Cardiac septum (tissue), 1 donor: ENCODE results near the gene GPC6. TPM values are rescaled to one million over a fixed set of nuclear protein-coding genes. Genes with fewer than 3 reads are reported as not detected.
"Not testable (repeated sequence)": the region's sequence is repeated elsewhere in the genome, so short reads cannot be mapped to it uniquely, and the experiment has no call there.

ENCODE experiments used
- DNase-seq: peaks from one replicate; pipeline ENCODE4 v3.0.0-alpha.2; 2020; ENCODE audit warnings: low spot score
- intact Hi-C: fragments of 100-400 bp; cut with DNase I; formaldehyde crosslinking; loops from one replicate; pipeline ENCODE4 v1.14.0; 2022
- long read RNA-seq: library from polyadenylated mRNA; unstranded; transcript quantifications from one replicate; pipeline ENCODE4 v2.0.0, GENCODE V29; 2021
- total RNA-seq: library from RNA; stranded (reverse); fragmentation: NEBNext Ultra II Directional; extraction: Animal tissue kit (Norgen Biotek cat#: 25700); gene quantifications from one replicate; pipeline ENCODE4 v1.2.1, GENCODE V29; 2021
- donor health status: DM: no; HTN: no; CAD: no.

GPC6 gene
- 1.4 TPM for total RNA-seq
- long read RNA-seq, partial matches to known transcripts, result 0 of 2 reads
- long read RNA-seq, other reads (novel, unspliced or antisense), result 2 of 2 reads

DNA sequence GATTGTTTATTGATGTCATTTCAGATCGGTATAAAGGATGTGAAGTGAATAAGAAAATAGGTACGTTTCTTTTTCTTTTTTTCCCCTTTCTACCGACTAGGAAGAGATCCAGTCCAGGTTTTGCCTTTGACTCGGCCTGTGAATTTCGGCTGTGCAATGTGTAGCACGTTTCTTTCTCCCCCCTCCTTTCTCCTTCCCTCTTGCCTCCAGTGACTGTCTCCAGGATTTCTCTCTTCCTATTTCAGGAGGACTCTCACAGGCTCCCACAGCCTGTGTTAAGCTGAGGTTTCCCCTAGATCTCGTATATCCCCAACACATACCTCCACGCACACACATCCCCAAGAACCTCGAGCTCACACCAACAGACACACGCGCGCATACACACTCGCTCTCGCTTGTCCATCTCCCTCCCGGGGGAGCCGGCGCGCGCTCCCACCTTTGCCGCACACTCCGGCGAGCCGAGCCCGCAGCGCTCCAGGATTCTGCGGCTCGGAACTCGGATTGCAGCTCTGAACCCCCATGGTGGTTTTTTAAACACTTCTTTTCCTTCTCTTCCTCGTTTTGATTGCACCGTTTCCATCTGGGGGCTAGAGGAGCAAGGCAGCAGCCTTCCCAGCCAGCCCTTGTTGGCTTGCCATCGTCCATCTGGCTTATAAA lies at the start of gene GPC6:
GPC6 (plus strand) TSS at position 185 of the 657 bp plus-strand sequence.
- DNase-seq, result no peak

DNA sequence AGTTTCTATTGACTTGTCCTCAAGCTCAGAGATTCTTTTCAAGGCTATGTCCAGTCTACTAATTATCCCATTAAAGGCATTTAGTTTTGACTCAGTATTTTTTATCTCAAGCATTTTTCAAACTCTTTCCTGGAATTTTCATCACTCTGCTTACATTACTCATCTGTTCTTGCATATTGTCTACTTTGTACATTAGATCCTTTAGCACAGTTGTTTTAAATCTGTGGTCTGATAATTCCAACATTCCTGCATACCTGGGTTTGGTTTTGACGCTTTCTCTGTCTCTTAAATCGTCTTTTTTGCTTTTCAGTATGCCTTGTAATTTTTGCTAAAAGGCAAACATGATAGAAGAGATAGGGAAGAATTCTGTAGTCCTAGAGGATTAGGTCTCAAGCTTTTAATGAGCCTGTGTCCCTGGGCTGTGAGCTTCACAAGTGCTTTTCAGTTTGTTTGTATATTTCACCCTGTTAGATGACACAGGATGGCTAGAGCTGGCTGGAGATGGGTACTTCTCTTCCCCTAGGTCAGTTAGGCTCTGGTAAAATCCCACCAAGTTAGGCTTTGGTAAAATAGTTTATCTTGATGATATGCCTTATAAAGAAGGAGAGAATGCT lies 46.1 kb upstream of the GPC6 start:
- no peak for DNase-seq
- intact Hi-C loops, result no loop called here

More for the DNA sequence above, at the start of gene GPC6:
- intact Hi-C loops, result no loop called here

DNA sequence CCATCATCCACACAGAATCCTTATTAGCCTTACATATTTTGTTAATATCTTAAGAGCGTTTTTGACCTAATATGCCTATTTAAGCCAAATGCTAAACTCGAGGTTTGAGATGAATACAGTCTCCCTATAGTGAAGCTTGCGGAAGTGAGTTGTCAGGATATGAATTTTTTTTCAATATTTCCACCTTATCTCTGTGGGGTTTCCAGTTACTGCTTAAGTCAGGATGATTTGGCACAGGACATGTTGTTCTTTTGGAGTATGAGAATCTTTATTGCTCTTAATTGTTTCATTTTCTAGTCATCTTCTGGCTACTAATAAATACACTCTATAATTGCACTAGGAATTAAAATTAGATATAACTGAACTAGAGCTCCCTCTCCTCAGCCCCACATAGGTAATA lies 44.2 kb upstream of the GPC6 start:
- intact Hi-C loops, result no loop called here
- DNase-seq, result no peak

DNA sequence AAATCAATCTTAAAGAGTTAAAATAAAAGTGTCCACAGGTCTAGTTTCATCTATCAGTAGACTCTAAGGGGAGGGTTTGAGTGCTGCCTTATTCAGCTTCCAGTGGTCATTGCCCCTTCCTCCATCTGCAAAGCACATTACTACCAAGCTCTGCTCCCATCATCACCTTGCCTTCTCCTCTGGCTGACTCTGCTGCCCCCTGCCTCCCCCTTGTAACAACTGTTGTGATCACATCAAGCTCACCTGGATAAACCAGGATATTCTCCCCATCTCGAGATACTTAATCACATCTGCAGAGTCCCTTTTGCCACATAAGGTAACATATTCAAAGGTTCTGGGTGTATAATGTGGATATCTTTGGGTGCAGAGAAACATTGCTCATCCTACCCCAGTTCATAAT lies 43.3 kb upstream of the GPC6 start:
- DNase-seq, result no peak
- intact Hi-C loops, result no loop called here

DNA sequence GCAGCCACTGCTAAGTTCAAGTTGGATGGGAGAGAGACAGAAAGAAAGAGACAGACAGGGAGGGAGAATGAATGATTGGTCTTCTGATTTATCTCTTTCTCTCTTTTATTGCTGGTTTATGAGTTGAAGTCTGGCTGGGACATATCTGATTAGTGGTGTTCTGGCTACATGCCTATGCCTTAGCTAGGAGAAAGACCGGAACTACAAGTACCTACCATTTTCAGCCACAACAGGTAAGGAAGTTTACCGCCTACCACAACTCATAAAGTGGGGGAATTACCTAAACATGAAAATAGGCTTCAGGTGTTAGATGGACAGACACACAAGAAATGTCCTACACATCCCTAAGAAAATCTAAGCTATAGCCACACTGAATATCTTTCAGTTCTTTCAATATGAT lies 36.6 kb upstream of the GPC6 start:
- DNase-seq, result no peak
- intact Hi-C loops, result no loop called here

DNA sequence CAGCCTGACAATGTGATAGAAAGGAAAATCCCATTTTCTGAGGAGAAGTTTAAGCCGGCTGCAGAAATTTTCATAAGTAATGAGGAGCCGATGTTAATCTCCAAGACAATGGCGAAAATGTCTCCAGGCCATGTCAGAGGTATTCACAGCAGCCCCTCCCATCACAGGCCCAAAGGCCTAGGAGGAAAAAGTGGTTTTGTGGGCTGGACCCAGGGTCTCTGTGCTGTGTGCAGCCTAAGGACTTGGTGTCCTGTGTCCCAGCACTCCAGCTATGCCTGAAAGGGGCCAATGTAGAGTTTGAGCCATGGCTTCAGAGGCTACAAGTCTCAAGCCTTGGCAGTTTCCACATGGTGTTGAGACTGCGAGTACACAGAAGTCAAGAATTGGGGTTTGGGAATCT lies 32.9 kb upstream of the GPC6 start:
- DNase-seq, result no peak
- intact Hi-C loops, result no loop called here

DNA sequence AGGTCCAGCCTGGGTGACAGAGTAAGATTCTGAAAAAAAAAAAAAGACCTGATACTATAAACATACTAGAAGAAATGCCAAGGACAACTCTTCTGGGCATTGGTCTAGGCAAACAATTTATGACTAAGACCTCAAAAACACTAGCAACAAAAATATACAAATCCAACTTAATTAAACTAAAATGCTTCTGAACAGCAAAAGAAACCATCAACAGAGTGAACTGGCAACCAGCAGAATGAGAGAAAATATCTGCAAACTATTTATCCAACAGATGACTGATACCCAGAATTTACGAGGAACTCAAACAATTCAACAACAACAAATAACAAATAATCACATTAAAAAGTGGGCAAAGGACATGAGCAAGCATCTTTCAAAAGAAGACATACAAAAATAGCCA lies 26.8 kb upstream of the GPC6 start:
- no peak for DNase-seq
- intact Hi-C loops, result no loop called here

DNA sequence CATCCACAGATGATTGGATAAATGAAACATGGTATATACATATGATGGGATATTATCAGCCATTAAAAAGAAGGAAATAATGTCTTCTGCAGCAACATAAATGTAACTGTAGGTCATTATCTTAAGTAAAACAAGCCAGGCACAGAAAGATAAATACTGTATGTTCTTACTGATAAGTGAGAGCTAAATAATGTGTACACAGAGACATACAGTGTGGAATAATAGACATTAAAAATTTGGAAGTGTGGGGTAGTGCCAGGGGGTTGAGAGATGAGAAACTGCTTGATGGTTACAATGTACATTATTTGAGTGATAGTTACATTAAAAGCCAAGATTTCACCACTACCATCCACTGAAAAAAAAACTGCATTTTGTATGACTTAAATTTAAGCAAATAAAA lies 26.0 kb upstream of the GPC6 start:
- DNase-seq, result no peak
- intact Hi-C loops, result no loop called here

DNA sequence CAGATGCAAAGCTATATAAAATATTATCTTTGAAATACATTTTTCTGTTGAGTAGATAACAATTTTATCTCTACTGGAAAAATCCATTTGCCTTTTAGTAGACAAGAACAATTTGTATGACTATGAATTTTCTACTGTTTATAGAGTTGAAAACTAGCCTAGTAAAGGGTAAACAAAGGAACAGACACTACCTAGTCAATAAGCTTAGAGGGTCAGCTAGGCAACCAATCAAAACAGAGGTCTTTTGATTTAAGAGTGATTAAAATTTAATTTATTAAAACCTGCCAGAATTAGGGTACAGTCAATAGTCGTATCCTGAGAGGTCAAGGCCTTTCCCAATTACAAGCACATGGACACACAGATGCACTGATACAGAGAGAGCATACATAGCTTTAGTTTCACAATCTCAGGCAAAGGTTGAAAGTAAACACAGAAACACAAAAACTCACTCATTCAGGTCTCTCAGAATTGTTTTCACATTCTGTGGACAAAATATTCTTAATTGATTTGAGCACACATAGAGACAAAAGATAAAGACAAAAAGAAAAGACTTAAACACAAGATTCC lies 24.5 kb upstream of the GPC6 start:
- intact Hi-C loops, result no loop called here
- DNase-seq, result no peak

DNA sequence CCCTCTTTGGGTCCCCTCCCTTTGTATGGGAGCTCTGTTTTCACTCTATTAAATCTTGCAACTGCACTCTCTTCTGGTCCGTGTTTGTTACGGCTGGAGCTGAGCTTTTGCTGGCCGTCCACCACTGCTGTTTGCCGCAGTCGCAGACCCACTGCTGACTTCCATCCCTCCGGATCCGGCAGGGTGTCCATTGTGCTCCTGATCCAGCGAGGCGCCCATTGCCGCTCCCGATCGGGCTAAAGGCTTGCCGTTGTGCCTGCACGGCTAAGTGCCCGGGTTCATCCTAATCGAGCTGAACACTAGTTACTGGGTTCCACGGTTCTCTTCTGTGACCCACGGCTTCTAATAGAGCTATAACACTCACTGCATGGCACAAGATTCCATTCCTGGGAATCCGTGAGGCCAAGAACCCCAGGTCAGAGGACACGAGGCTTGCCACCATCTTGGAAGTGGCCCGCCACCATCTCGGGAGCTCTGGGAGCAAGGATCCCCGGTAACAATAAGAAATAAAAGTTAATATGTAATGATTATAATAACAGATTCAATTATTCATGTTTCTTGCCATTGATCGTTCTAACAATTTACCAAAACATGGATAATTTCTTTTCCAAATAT lies 19.7 kb upstream of the GPC6 start:
- DNase-seq, intact Hi-C loops: not testable (repeated sequence)

DNA sequence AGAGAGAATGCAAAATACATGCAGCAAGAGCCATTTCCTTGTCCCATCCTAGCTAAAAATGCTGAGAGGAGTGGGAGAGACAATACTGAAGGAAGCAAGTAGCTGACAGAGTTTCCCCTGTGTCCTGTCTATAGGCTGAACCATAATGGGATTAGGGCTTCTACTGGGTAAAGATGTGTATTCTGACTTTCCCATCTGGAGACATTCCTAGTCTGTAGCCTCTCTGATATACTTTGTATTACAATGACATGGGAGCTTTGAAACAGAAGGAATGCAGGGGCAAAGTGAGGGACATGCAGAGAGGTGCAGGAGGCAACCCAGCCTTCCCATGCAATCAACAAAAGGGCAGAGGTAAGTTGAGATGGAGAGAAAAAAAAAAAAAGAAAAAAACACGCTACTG lies 10.5 kb upstream of the GPC6 start:
- intact Hi-C loops, result no loop called here

DNA sequence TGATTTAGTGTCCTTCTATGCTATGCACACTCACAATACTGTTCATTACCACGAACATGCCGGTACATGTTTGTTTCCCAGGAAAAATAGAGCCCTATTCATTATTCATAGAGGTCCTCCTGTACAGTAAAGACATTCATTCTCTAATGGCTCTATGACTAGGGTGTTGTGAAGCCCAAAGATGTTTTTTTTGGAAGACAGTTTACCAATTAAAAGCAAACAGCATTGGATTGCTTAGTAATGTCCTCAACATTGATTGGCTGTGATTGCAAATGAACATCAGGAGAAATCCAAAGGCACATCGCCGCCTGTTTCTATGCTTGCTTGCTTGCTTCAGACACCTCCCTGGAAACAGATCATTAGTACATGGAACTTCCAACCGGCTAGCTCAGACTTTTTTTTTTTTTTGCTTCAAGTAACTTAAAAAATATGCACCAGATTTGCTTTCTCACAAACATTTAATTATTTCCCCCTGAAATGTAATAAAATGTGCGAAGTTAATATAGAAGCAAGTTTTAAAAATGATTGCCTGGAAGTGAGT lies 8.8 kb upstream of the GPC6 start:
- DNase-seq, result no peak
- intact Hi-C loops, result no loop called here

More for the DNA sequence above, 10.5 kb upstream of the GPC6 start:
- DNase-seq, result no peak

DNA sequence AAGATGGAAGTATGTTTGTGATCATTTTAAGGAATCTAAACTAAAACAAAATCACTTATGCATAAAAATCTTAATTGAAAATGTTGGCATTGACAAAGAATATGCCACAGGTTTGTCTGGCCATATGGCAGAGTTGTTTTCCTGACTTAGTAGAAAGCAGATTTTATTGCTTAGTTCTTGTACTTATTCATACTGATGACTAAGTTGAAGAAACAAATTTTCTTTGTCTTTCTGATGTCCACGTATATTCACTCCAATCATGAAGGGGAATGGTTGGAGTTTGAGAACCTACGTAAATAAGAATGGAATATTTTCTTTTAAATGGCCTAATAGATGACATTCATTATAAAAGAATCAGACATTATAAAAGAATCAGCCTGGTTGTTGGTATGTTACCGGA lies 8.0 kb upstream of the GPC6 start:
- intact Hi-C loops, result no loop called here

DNA sequence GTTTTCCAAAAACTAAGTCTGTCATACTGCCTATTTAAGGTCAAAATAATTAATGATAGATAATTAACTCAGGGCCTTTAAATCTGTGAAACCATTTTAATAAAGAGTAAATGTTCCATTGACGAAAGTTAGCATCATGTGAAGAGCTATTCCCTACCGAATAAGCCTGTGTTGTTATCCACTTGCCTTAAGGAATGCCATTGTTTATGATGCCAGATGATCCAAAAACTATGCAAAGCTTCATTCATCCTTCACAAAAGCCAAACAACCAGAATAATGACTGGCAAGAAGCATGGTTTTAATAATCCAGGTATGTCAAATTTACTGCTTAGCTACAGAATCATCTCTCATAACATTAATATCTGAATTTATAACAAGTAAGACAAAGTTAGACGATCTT lies 6.5 kb upstream of the GPC6 start:
- intact Hi-C loops, result no loop called here
- no peak for DNase-seq

More for the DNA sequence above, 8.0 kb upstream of the GPC6 start:
- DNase-seq, result no peak

DNA sequence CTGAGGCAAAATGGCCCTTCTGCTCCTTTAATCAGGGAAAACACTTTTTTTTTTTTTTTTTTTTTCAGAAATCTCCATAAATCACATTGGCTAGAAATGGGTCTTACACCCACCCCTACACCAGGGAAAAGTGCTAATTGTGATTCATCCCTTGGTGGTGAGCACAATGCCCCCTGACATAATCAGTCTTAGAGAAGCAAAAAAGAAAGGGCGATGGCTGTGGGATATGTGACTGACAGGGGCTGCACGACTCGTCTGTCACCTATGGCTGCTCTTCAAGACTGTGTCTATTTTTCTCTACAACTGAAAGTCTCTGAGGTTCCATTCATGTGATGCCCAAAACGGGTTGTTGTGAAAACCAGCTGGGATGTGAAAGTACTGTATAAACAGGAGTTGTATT lies 3.6 kb upstream of the GPC6 start:
- intact Hi-C loops, result no loop called here
- no peak for DNase-seq

DNA sequence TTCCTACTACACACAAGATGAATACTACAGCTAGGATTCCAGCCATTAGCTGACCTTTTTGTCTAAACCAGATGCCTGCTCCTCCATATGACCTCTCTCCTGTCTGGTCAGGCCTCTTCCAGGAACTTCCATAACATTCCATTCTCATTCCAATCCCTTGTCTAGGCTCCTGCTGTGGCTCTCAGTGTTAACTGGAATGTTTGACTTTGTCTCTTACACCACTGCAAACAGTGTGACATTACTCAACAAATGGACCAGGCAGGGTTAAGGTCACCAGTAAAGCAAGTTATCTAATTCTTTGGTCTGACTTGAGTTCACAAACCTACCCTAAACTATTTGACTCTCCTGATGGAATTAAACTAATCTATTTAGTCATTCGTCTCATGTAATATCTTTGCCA lies 2.1 kb upstream of the GPC6 start:
- no peak for DNase-seq
- intact Hi-C loops, result no loop called here

DNA sequence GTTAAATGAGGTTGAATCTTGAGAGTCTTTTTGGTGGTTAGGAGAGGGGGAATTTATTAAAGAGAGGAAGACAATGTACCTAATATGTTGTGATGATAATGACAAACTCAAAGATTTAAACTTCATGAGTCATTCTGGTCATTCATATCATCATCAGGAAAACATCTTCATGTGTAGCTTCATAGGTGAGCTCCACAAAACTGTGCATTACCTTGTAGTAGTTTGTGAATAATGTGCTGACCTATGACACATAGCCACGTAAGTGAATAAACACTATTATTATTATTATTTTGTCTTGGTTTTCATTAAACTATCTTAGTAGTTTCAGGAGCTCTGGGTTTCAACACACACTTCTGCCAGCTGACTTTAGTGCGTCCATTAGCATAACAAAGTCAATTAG lies 997 bp upstream of the GPC6 start:
- intact Hi-C loops, result no loop called here
- no peak for DNase-seq

DNA sequence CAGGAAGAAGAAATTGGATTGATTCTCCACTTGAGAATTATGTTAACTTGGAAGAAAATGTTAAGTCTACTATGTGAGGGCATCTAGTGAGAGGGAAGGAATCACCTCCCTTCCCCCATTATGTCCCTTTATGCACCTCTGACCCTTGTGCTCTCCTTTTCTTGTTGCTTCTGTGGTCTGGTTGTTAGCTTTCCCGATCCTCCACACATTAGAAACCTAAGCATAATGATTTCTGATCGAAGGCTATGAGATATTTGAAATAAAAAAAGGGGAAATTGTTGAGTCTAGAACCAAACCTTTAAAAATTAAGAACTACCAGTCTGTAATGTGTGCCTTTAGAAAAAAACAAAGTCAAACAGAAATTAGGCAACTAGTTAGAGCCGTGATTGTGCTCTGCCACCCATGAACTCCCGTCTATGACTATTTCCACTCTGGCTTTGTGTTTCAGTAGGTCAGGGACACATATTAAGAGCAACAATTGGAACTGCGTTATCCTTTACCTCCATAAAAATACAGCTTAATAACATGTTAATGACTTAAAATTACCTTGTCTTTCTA lies 463 bp upstream of the GPC6 start:
- intact Hi-C loops, result no loop called here
- DNase-seq, result no peak

DNA sequence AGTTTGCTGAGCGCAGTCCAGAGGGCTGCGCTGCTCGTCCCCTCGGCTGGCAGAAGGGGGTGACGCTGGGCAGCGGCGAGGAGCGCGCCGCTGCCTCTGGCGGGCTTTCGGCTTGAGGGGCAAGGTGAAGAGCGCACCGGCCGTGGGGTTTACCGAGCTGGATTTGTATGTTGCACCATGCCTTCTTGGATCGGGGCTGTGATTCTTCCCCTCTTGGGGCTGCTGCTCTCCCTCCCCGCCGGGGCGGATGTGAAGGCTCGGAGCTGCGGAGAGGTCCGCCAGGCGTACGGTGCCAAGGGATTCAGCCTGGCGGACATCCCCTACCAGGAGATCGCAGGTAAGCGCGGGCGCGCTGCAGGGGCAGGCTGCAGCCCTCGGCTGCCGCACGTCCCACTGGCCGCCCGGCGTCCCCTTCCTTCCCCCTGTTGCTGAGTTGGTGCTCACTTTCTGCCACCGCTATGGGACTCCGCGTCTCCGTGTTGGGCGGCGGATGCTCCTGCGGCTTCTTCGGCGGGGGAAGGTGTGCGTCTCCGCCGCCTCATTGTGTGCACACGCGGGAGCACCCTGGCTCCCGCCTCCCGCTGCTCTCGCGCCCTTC lies 772 bp downstream of the GPC6 start:
- no peak for DNase-seq
- intact Hi-C loops, result no loop called here
